COLO829 (cell line): ENCODE results near the gene ABCE1.
A peak's percentile ranks its signal among the peaks of the same experiment; 100 is the strongest.
"Not testable (repeated sequence)": the region's sequence is repeated elsewhere in the genome, so short reads cannot be mapped to it uniquely, and the experiment has no call there.

Experiments used
- DNase-seq: peaks from one replicate; pipeline ENCODE4 v3.0.0; 2012; ENCODE audit warnings: low spot score

The ABCE1 gene

GRCh38 chr4:145102619-145103018 is 4.5 kb downstream of the ABCE1 start:
- no peak for DNase-seq

- no peak for DNase-seq
Observed at GRCh38 chr4:145103496-145103895, 5.4 kb downstream of the ABCE1 start.

- no peak for DNase-seq
Observed at GRCh38 chr4:145107126-145107525, 9.0 kb downstream of the ABCE1 start.

- DNase-seq = no peak
Observed at GRCh38 chr4:145108128-145108527, 10.0 kb downstream of the ABCE1 start.

GRCh38 chr4:145125396-145125795 is 27.3 kb downstream of the ABCE1 start:
- DNase-seq = no peak

- no peak for DNase-seq
Observed at GRCh38 chr4:145130130-145130529, 32.0 kb downstream of the ABCE1 start.

- DNase-seq = no peak
Observed at GRCh38 chr4:145130788-145131399, 32.8 kb downstream of the ABCE1 start.

GRCh38 chr4:145131848-145132247 is 33.7 kb downstream of the ABCE1 start:
- no peak for DNase-seq

GRCh38 chr4:145132511-145133098 is 34.5 kb downstream of the ABCE1 start:
- peak; percentile 36 for DNase-seq

- DNase-seq = not testable (repeated sequence)
Observed at GRCh38 chr4:145136219-145136618, 38.1 kb downstream of the ABCE1 start.

- DNase-seq = no peak
Observed at GRCh38 chr4:145148980-145149379, 50.9 kb downstream of the ABCE1 start.

- no peak for DNase-seq
Observed at GRCh38 chr4:145153181-145153903, 55.2 kb downstream of the ABCE1 start.

GRCh38 chr4:145153904-145154298 is 55.8 kb downstream of the ABCE1 start:
- no peak for DNase-seq

- DNase-seq = no peak
Observed at GRCh38 chr4:145154573-145154972, 56.5 kb downstream of the ABCE1 start.

GRCh38 chr4:145155268-145155870 is 57.3 kb downstream of the ABCE1 start:
- DNase-seq = no peak

GRCh38 chr4:145156986-145157385 is 58.9 kb downstream of the ABCE1 start:
- no peak for DNase-seq

- DNase-seq = no peak
Observed at GRCh38 chr4:145161549-145161948, 63.4 kb downstream of the ABCE1 start.

GRCh38 chr4:145167887-145168286 is 69.8 kb downstream of the ABCE1 start:
- DNase-seq = no peak

- no peak for DNase-seq
Observed at GRCh38 chr4:145168581-145169187, 70.6 kb downstream of the ABCE1 start.

GRCh38 chr4:145170223-145170622 is 72.1 kb downstream of the ABCE1 start:
- DNase-seq = no peak

- DNase-seq = no peak
Observed at GRCh38 chr4:145171911-145172310, 73.8 kb downstream of the ABCE1 start.

- DNase-seq = no peak
Observed at GRCh38 chr4:145176641-145177432, 78.7 kb downstream of the ABCE1 start.
